ENCODE measurements around the gene VASH2.

DNA sequence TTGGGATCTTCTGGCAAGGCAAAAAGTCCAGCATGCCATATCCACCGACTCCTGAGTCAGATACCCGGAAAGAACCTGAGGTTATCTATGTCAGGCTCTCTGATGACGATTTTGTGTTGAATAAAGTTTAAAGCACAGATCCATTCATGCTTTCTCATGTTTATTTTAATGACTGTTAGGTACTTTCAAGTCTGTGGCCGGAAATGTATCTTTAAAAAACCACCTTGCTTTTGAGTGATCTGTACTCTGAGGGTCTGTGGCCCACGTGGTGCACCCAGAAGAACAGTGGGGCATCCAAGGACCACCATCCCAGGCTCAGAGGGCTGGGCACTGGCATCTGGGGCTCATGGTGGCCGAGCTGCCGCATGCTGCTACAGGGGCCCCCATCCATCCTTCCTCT, 30.1 kb upstream of the VASH2 start:
- TF ChIP-seq, protein P1, sequence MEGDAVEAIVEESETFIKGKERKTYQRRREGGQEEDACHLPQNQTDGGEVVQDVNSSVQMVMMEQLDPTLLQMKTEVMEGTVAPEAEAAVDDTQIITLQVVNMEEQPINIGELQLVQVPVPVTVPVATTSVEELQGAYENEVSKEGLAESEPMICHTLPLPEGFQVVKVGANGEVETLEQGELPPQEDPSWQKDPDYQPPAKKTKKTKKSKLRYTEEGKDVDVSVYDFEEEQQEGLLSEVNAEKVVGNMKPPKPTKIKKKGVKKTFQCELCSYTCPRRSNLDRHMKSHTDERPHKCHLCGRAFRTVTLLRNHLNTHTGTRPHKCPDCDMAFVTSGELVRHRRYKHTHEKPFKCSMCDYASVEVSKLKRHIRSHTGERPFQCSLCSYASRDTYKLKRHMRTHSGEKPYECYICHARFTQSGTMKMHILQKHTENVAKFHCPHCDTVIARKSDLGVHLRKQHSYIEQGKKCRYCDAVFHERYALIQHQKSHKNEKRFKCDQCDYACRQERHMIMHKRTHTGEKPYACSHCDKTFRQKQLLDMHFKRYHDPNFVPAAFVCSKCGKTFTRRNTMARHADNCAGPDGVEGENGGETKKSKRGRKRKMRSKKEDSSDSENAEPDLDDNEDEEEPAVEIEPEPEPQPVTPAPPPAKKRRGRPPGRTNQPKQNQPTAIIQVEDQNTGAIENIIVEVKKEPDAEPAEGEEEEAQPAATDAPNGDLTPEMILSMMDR (IDR thresholded peaks at IDR 0.05), result no peak
- no peak for TF ChIP-seq POLR2A (IDR thresholded peaks at IDR 0.05)

Measured in thyroid gland (tissue), 4 donors.